OCI-LY3 (cell line): ENCODE data around the gene RFPL2.
"Not testable (repeated sequence)": the region's sequence is repeated elsewhere in the genome, so short reads cannot be mapped to it uniquely, and the experiment has no call there.

Experiments used
- H2AFZ ChIP-seq: fragments of 200-600, 300-600 bp; shearing (Covaris generic); 2 replicates; pipeline ENCODE4 v1.6.0; 2014; ENCODE audit warnings: antibody characterized with exemption, low read depth, low read length
- H3K27ac ChIP-seq: fragments of 200-600, 300-600 bp; sonication (generic); 2 replicates; pipeline ENCODE4 v1.5.1; 2014; ENCODE audit warnings: mild to moderate bottlenecking, low read length, moderate library complexity, mixed read lengths
- H3K27me3 ChIP-seq: fragments of 200-600, 300-600 bp; sonication (generic); 2 replicates; pipeline ENCODE4 v1.6.1; 2014; ENCODE audit warnings: low read depth, low read length, mixed read lengths
- H3K36me3 ChIP-seq: fragments of 200-600, 300-600 bp; sonication (generic); replicated peaks from 2 replicates; pipeline ENCODE3; 2014; ENCODE audit warnings: low read depth, low read length, mixed read lengths
- H3K4me1 ChIP-seq: fragments of 300-600, 200-600 bp; sonication (generic); 2 replicates; pipeline ENCODE4 v1.6.1; 2014; ENCODE audit warnings: low read length, mixed read lengths
- H3K4me2 ChIP-seq: fragments of 200-600, 300-600 bp; sonication (generic); 2 replicates; pipeline ENCODE4 v1.6.1; 2014; ENCODE audit warnings: low read length, mixed read lengths
- H3K4me3 ChIP-seq: fragments of 300-600, 200-600 bp; sonication (generic); 2 replicates; pipeline ENCODE4 v1.5.1; 2014; ENCODE audit warnings: antibody characterized with exemption, mild to moderate bottlenecking, low read length, moderate library complexity
- H3K79me2 ChIP-seq: fragments of 300-600, 200-600 bp; shearing (Covaris generic); 2 replicates; pipeline ENCODE4 v1.6.1; 2014; ENCODE audit warnings: mild to moderate bottlenecking, low read length, mixed read lengths
- H3K9ac ChIP-seq: fragments of 300-600, 200-600 bp; shearing (Covaris generic); 2 replicates; pipeline ENCODE4 v1.6.0; 2014; ENCODE audit warnings: mild to moderate bottlenecking, low read length, moderate library complexity
- H3K9me3 ChIP-seq: fragments of 200-600, 300-600 bp; shearing (Covaris generic); 2 replicates; pipeline ENCODE4 v1.6.1; 2014; ENCODE audit warnings: low read length, mixed read lengths; ENCODE audit not compliant: insufficient read depth
- H4K20me1 ChIP-seq: fragments of 200-600, 300-600 bp; sonication (generic); 2 replicates; pipeline ENCODE4 v1.6.1; 2016; ENCODE audit warnings: low read length, mixed read lengths; ENCODE audit not compliant: insufficient read depth
- CTCF ChIP-seq: fragments of 200-600, 300-600 bp; sonication (generic); IDR thresholded peaks from 2 replicates; pipeline ENCODE4 v1.5.1; 2014; ENCODE audit warnings: antibody characterized with exemption, low read length, low read depth
- EZH2phosphoT487 ChIP-seq: fragments of 200-600 bp; shearing (Covaris generic); IDR thresholded peaks from 2 replicates; pipeline ENCODE4 v1.6.1; 2018; ENCODE audit warnings: antibody characterized with exemption, mixed run types, low read depth

RFPL2 gene

GRCh38 chr22:32175683-32176644 lies 28.9 kb downstream of the RFPL2 start:
- no peaks in the 10 kb centered on the region for H4K20me1 ChIP-seq
- no peak overlapping the region for H2AFZ ChIP-seq
- TF ChIP-seq EZH2phosphoT487 (no peak), CTCF (no peak)
- H3K9ac ChIP-seq = no peak overlapping the region
- no peaks in the 10 kb centered on the region for H3K4me1 ChIP-seq
- H3K27me3 ChIP-seq = peaks cover 18% of the 10 kb centered on the region
- no peak overlapping the region for H3K4me2 ChIP-seq
- H3K4me3 ChIP-seq = no peak overlapping the region
- no peaks in the 10 kb centered on the region for H3K9me3 ChIP-seq
- no peak overlapping the region for H3K27ac ChIP-seq
- H3K36me3 ChIP-seq = no peaks in the 10 kb centered on the region
- no peaks in the 10 kb centered on the region for H3K79me2 ChIP-seq

- H3K9ac ChIP-seq = no peak overlapping the region
- no peak overlapping the region for H2AFZ ChIP-seq
- no peak overlapping the region for H3K27ac ChIP-seq
- no peak overlapping the region for H3K4me3 ChIP-seq
- no peaks in the 10 kb centered on the region for H3K9me3 ChIP-seq
- TF ChIP-seq CTCF = no peak
- no peak for TF ChIP-seq EZH2phosphoT487
- no peak overlapping the region for H3K4me2 ChIP-seq
- no peaks in the 10 kb centered on the region for H4K20me1 ChIP-seq
- no peaks in the 10 kb centered on the region for H3K36me3 ChIP-seq
- no peaks in the 10 kb centered on the region for H3K79me2 ChIP-seq
- no peaks in the 10 kb centered on the region for H3K4me1 ChIP-seq
- peaks cover 11% of the 10 kb centered on the region for H3K27me3 ChIP-seq
Observed at GRCh38 chr22:32175115-32175514, 29.8 kb downstream of the RFPL2 start.

- TF ChIP-seq EZH2phosphoT487 (no peak), CTCF (no peak)
- Histone ChIP-seq H3K4me3 (no peak overlapping the region), H3K4me2 (no peak overlapping the region), H3K36me3 (no peaks in the 10 kb centered on the region), H2AFZ (no peak overlapping the region), H3K4me1 (no peaks in the 10 kb centered on the region), H4K20me1 (no peaks in the 10 kb centered on the region), H3K27ac (no peak overlapping the region), H3K9ac (no peak overlapping the region), H3K79me2 (no peaks in the 10 kb centered on the region), H3K9me3 (no peaks in the 10 kb centered on the region), H3K27me3 (peaks cover 13% of the 10 kb centered on the region)
Observed at GRCh38 chr22:32165681-32166080, 39.2 kb downstream of the RFPL2 start.

GRCh38 chr22:32164075-32164860 lies 40.6 kb downstream of the RFPL2 start:
- Histone ChIP-seq H3K4me1 (no peaks in the 10 kb centered on the region), H3K79me2 (no peaks in the 10 kb centered on the region), H3K9me3 (no peaks in the 10 kb centered on the region), H3K9ac (no peak overlapping the region), H3K27ac (no peak overlapping the region), H4K20me1 (no peaks in the 10 kb centered on the region), H3K4me2 (no peak overlapping the region), H3K36me3 (no peaks in the 10 kb centered on the region), H3K27me3 (peaks cover 17% of the 10 kb centered on the region), H2AFZ (no peak overlapping the region), H3K4me3 (no peak overlapping the region)
- TF ChIP-seq EZH2phosphoT487 (no peak), CTCF (no peak)

GRCh38 chr22:32160411-32160810 lies 44.5 kb downstream of the RFPL2 start:
- not testable (repeated sequence) for H3K9ac ChIP-seq, H3K79me2 ChIP-seq, H3K36me3 ChIP-seq, H4K20me1 ChIP-seq, H3K4me2 ChIP-seq, H3K4me3 ChIP-seq, H2AFZ ChIP-seq, H3K9me3 ChIP-seq, H3K4me1 ChIP-seq, H3K27ac ChIP-seq
- peaks cover 26% of the 10 kb centered on the region for H3K27me3 ChIP-seq
